ENCODE data around the gene PIP4K2C.

PIP4K2C gene

GRCh38 chr12:57592551-57593165 is 1.7 kb downstream of the PIP4K2C start:
- no peak for TF ChIP-seq SIN3A (IDR thresholded peaks at IDR 0.05; ENCODE audit: borderline replicate concordance, insufficient read depth, low read length)
- no peak for TF ChIP-seq REST (IDR thresholded peaks at IDR 0.05; ENCODE audit: insufficient read depth in 1 of 2, low read depth in 2 of 2, low read length in 2 of 2)
- no peak for TF ChIP-seq TAF1 (IDR thresholded peaks at IDR 0.05; ENCODE audit: borderline replicate concordance, insufficient read depth, low read length)
- TF ChIP-seq POLR2AphosphoS5 (IDR thresholded peaks at IDR 0.05; ENCODE audit: low read depth, low read length) = no peak
- no peak for TF ChIP-seq FOXP2 (optimal IDR thresholded peaks at IDR 0.05; ENCODE audit: borderline replicate concordance, extremely low read depth, extremely low read length, insufficient read depth)

- no peak for TF ChIP-seq POLR2AphosphoS5 (IDR thresholded peaks at IDR 0.05; ENCODE audit: low read depth, low read length)
- TF ChIP-seq FOXP2 (optimal IDR thresholded peaks at IDR 0.05; ENCODE audit: borderline replicate concordance, extremely low read depth, extremely low read length, insufficient read depth) = no peak
- no peak for TF ChIP-seq REST (IDR thresholded peaks at IDR 0.05; ENCODE audit: insufficient read depth in 1 of 2, low read depth in 2 of 2, low read length in 2 of 2)
- TF ChIP-seq TAF1 (IDR thresholded peaks at IDR 0.05; ENCODE audit: borderline replicate concordance, insufficient read depth, low read length) = no peak
- TF ChIP-seq SIN3A (IDR thresholded peaks at IDR 0.05; ENCODE audit: borderline replicate concordance, insufficient read depth, low read length) = no peak
Measured at GRCh38 chr12:57593187-57593586, 2.2 kb downstream of the PIP4K2C start.

DNA sequence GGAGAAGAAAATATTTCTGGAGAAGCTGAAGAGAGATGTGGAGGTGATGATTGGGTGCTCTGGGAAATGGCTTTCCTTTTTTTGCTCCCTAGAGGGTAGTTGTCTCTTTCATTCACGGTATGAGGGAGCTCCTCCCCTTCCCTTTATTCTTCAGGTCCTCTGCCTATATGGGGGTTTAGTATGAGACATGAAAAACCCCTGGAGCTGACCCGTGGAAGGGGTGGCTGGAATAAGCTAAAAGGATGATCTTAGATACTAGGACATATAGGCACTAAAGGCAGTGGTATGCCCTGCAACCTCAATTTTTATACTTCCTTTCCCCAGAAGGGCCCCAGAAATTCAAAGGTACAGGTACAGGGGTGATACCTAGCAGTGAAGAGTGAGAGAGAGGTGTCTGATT is 9.4 kb downstream of the PIP4K2C start:
- TF ChIP-seq TAF1 (IDR thresholded peaks at IDR 0.05; ENCODE audit: borderline replicate concordance, insufficient read depth, low read length) (no peak), FOXP2 (optimal IDR thresholded peaks at IDR 0.05; ENCODE audit: borderline replicate concordance, extremely low read depth, extremely low read length, insufficient read depth) (no peak)

DNA sequence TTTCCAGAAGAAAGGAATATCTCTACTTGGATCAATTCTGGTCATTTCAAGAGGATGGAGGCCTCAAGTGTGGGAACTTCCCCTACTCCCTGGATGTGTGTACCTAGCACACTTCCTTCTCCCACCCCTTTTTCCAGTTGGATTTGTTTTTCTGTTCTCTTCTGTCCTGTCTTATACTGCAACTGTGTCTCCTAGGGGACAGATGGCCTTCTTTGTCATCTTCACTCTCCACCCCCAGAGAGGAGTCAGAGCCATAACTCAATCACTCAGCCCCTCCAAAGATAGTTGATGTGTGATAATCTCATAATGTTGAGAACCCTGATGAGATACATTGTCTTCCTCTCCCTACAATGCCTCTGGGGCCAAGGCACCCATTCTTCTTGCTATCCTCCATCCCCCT is 11.6 kb downstream of the PIP4K2C start:
- TF ChIP-seq REST (IDR thresholded peaks at IDR 0.05; ENCODE audit: insufficient read depth in 1 of 2, low read depth in 2 of 2, low read length in 2 of 2) = no peak
- no peak for TF ChIP-seq SIN3A (IDR thresholded peaks at IDR 0.05; ENCODE audit: borderline replicate concordance, insufficient read depth, low read length)
- TF ChIP-seq TAF1 (IDR thresholded peaks at IDR 0.05; ENCODE audit: borderline replicate concordance, insufficient read depth, low read length) = no peak
- no peak for TF ChIP-seq POLR2AphosphoS5 (IDR thresholded peaks at IDR 0.05; ENCODE audit: low read depth, low read length)
- TF ChIP-seq FOXP2 (optimal IDR thresholded peaks at IDR 0.05; ENCODE audit: borderline replicate concordance, extremely low read depth, extremely low read length, insufficient read depth) = no peak

DNA sequence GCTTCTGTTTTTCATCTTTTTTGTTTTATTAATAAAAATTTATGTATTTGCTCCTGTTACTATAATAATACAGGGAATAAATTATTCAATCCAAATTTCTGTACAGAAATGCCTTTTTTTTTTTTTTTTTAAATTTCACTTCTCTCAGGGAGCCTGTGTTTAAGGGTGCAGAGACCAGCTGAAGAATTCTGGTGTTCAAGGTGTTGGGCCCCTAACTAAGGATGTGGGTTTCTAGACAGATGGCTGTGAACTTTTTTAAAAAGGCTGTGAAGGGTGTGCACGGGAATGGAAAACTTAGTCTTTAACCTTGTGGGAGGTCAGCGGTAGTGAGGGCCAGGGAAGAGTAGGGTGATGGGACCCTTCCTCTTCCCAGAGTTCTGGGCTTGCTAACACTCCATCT is 12.3 kb downstream of the PIP4K2C start:
- no peak for TF ChIP-seq TAF1 (IDR thresholded peaks at IDR 0.05; ENCODE audit: borderline replicate concordance, insufficient read depth, low read length)
- TF ChIP-seq REST (IDR thresholded peaks at IDR 0.05; ENCODE audit: insufficient read depth in 1 of 2, low read depth in 2 of 2, low read length in 2 of 2) = no peak
- TF ChIP-seq POLR2AphosphoS5 (IDR thresholded peaks at IDR 0.05; ENCODE audit: low read depth, low read length) = no peak
- no peak for TF ChIP-seq FOXP2 (optimal IDR thresholded peaks at IDR 0.05; ENCODE audit: borderline replicate concordance, extremely low read depth, extremely low read length, insufficient read depth)
- no peak for TF ChIP-seq SIN3A (IDR thresholded peaks at IDR 0.05; ENCODE audit: borderline replicate concordance, insufficient read depth, low read length)
